GM12892 (cell line): ENCODE results near the gene CCDC148.

Source experiments
- POLR2A ChIP-seq: IDR thresholded peaks from 2 replicates; pipeline ENCODE4 v1.6.1; 2011; ENCODE audit warnings: low read depth, low read length, control low read depth
- POLR2AphosphoS5 ChIP-seq: IDR thresholded peaks from 2 replicates; pipeline ENCODE4 v1.6.1; 2011; ENCODE audit warnings: low read depth, low read length, control low read depth

DNA sequence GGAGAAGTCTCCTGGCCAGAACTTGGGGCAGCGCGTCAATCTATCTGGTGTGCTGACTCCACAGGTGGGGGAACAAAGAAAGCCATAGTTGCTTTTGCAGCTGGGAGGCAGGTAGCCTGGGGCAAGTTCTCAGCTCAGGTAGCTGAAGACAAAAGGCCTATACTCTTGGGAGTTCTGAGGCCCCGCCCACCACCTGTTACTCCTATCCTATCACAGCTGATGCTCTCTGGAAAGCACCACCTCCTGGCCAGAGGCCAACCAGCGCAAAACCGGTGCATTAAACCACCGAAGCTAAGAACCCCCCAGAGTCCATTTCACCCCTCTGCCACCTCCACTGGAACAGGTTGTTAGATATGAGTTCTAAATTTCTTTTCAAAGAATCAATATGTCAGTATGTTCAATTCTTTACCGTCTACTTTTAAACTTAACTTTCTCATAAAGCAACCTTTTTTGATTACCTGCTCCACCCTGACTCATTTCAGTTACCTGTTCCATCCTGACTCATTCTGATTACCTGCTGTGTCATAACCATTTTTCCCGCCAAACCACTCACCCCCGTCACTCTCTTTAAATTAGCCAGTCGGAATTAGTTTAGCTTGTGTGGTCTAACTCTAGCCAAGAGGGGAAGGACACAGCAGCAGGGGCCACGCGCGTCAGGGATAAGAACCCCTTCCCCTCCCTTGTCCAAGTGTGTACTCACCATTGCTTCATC lies 311.5 kb downstream of the CCDC148 start:
- TF ChIP-seq POLR2AphosphoS5, result no peak
- no peak for TF ChIP-seq POLR2A
